Measurements from ENCODE around the gene ICAM2. TPM values are rescaled to one million over a fixed set of nuclear protein-coding genes. Genes with fewer than 3 reads are reported as not detected.

ICAM2 gene
- 70.5 TPM for total RNA-seq
- long read RNA-seq, transcript ICAM2-203 (4 exons, 1,221 nt): minor isoform, 18 of 86 reads
- long read RNA-seq, transcript ICAM2-208 (5 exons, 1,103 nt): major isoform, 52 of 86 reads
- long read RNA-seq, partial matches to known transcripts: 4 of 86 reads
- long read RNA-seq, other reads (novel, unspliced or antisense): 9 of 86 reads

DNA sequence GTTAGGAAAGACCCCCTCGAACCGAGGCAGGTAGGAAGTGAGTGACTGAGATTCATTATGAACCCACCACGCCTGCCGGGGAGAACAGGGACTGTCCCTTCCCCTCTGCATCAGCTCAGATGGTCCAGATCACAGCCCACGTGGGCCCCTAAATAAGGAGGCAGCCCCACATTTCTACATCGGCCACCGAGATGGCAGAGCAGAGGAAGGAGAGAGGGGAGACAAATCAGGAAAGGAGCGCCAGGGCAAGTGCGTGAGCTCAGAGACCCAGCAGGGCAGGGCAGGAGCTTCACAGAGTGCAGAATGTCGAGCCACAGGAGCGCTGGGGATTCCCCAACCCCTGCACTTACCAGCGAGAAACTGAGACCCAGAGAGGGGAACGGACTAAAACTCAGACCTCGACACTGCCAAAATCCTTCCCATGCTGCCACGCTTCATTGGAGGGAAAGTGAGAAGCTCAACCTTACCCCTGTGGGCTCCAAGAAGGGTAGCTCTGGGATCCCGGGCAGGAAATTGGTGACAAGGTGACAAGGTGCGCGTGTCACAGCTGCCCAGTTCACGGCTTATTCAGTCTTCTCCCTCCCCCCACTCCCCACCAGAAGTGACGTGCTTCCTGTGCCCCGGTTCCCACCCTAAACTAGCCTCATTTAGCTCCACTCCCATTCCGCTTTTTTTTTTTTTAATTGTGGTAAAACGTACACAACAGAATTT, at the start of gene ICAM2:
Gene ICAM2, minus strand, starts transcription at position 578 of the 711 bp plus-strand sequence. CDS start 13,942 bp downstream, outside the sequence.
- Histone ChIP-seq H3K9me3 (no peaks in the 10 kb centered on the region), H3K36me3 (no peaks in the 10 kb centered on the region), H3K27me3 (no peaks in the 10 kb centered on the region), H3K27ac (peak within 1 kb of the TSS; percentile 72), H3K4me3 (peak within 1 kb of the TSS; percentile 50), H3K4me1 (peaks cover 23% of the 10 kb centered on the region)
- intact Hi-C loops (cut with DNase I): loop anchor here (10.0 kb wide), 1 partner anchor 105 kb away; the partner anchor contains the start of genes CSHL1 and GH1
- no peak for DNase-seq
- peak; percentile 89 for ATAC-seq
- no peak for TF ChIP-seq CTCF (IDR thresholded peaks at IDR 0.05)

GRCh38 chr17:64070213-64070612, 49.8 kb upstream of the ICAM2 start:
- no peaks in the 10 kb centered on the region for H3K27me3 ChIP-seq
- DNase-seq (no peak), ATAC-seq (no peak)
- H3K36me3 ChIP-seq: peaks cover 62% of the 10 kb centered on the region
- no peak for TF ChIP-seq CTCF (IDR thresholded peaks at IDR 0.05)
- H3K4me1 ChIP-seq: peaks cover 17% of the 10 kb centered on the region
- intact Hi-C loops (cut with DNase I): no loop called here
- no peak overlapping the region for H3K4me3 ChIP-seq
- H3K9me3 ChIP-seq: peaks cover 7% of the 10 kb centered on the region
- H3K27ac ChIP-seq: no peak overlapping the region

GRCh38 chr17:64069143-64069542, 48.7 kb upstream of the ICAM2 start:
- no peak for TF ChIP-seq CTCF (IDR thresholded peaks at IDR 0.05)
- Histone ChIP-seq H3K27ac (no peak overlapping the region), H3K4me1 (peaks cover 9% of the 10 kb centered on the region), H3K27me3 (no peaks in the 10 kb centered on the region), H3K36me3 (peaks cover 66% of the 10 kb centered on the region), H3K4me3 (no peak overlapping the region), H3K9me3 (peaks cover 7% of the 10 kb centered on the region)
- ATAC-seq (no peak), DNase-seq (no peak)
- intact Hi-C loops (cut with DNase I): no loop called here

DNA sequence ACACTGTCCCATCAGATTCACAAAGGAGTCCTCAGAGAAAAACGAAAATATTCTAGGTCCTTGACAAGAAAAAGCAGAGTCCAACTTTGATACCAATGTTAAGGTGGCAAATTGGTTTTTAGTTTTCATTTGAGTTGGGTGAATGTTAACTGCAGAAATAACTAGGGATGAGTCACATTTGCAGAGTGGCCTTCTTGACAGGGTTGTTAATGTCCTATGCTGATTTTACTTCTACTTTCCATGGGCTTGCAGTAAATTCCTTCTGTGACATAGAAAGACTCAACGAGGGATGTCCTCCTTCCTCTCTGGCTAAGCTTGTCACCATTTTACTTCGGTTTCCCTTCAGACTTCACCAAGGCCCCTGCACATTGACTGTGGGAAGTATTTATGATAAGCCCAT, 47.2 kb upstream of the ICAM2 start:
- ATAC-seq (no peak), DNase-seq (no peak)
- no peak for TF ChIP-seq CTCF (IDR thresholded peaks at IDR 0.05)
- peaks cover 76% of the 10 kb centered on the region for H3K36me3 ChIP-seq
- intact Hi-C loops (cut with DNase I): no loop called here
- no peak overlapping the region for H3K27ac ChIP-seq
- no peaks in the 10 kb centered on the region for H3K4me1 ChIP-seq
- no peaks in the 10 kb centered on the region for H3K27me3 ChIP-seq
- H3K9me3 ChIP-seq: peaks cover 7% of the 10 kb centered on the region
- no peak overlapping the region for H3K4me3 ChIP-seq

DNA sequence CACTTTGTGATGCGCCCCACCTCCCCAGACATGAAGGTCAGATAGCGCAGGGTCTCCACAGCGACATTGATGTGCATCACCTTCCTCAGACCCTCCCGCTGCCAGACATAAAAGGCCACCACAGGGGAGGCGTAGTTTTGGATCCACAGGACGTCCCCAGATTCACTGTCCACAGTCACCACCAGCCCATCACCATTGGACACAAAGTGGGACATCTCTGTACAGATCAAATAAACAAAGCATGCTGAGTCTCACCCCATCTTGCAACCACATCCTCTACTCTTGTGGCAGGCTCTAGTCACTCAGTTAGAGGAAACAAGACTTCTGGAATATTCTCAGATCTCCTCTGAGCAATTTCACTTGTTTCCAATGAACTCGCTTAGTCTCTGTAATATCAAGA, 46.3 kb upstream of the ICAM2 start:
- no peaks in the 10 kb centered on the region for H3K27me3 ChIP-seq
- H3K4me3 ChIP-seq: peak overlapping the region; percentile 6
- TF ChIP-seq CTCF (IDR thresholded peaks at IDR 0.05): no peak
- DNase-seq: no peak
- peaks cover 72% of the 10 kb centered on the region for H3K36me3 ChIP-seq
- intact Hi-C loops (cut with DNase I): no loop called here
- H3K4me1 ChIP-seq: no peaks in the 10 kb centered on the region
- ATAC-seq: peak; percentile 3
- H3K27ac ChIP-seq: no peak overlapping the region
- H3K9me3 ChIP-seq: peaks cover 7% of the 10 kb centered on the region

Measured in upper lobe of right lung (tissue), 1 donor.